GM18873 (cell line): ENCODE measurements around the gene HSH2D.

Experiments
- ATAC-seq: cut with Tn5 transposase; IDR thresholded peaks from one replicate; pipeline ENCODE4 v1.9.1; 2021; ENCODE audit warnings: mild to moderate bottlenecking, moderate library complexity, moderate number of reproducible peaks; ENCODE audit not compliant: unreplicated experiment, low FRiP score

HSH2D gene

DNA sequence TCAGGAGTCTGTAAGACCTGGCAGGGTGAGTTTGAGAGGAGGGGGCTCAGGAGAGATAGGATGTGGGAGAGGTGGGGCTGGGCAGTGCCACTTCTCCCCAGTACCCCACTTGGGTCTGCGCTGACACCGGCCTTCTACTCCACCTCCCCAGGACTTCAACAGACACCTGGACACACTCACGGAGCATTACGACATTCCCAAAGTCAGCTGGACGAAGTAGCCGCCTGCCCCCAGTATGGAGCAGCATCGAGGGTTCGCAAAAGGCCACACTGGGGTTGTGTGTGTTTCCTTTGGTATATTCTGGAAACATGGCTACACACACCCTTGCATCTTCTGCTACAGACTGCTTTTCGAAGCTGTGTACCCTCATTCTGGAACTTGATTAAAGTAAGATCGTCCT, 47.3 kb downstream of the HSH2D start:
- ATAC-seq, result no peak

GRCh38 chr19:16191216-16191908, 47.9 kb downstream of the HSH2D start:
- ATAC-seq, result no peak

DNA sequence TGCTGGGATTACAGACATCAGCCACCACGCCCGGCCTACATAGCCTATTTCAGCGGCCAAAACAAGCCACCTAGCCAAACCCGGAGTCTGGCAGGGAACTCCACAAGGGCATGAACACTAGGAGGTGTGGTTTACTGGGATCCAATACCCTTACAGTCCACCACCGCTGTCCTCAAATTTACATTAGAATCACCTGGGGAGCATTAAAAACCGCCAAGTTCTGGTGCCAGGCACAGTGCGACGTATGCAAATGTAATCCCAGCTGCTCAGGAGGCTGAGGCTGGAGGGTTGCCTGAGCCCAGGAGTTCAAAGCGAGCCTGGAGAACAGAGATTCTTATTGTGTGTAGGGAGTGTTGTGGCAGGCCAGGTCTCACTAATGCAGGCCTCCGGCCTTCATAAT, 50.0 kb downstream of the HSH2D start:
- no peak for ATAC-seq

- no peak for ATAC-seq
Measured at GRCh38 chr19:16197188-16197621, 53.7 kb downstream of the HSH2D start.

GRCh38 chr19:16197622-16198369, 54.3 kb downstream of the HSH2D start, which contains the start of gene AP1M1:
TSS of gene AP1M1 (plus strand) at chr19:16197911. CDS start at chr19:16198027, 116 bp downstream.
- peak; percentile 84 for ATAC-seq

- peak; percentile 1 for ATAC-seq
Measured at GRCh38 chr19:16198370-16198651, 54.8 kb downstream of the HSH2D start.

GRCh38 chr19:16199275-16199932, 55.9 kb downstream of the HSH2D start:
- ATAC-seq, result no peak

GRCh38 chr19:16200038-16201010, 56.8 kb downstream of the HSH2D start:
- ATAC-seq, result no peak

DNA sequence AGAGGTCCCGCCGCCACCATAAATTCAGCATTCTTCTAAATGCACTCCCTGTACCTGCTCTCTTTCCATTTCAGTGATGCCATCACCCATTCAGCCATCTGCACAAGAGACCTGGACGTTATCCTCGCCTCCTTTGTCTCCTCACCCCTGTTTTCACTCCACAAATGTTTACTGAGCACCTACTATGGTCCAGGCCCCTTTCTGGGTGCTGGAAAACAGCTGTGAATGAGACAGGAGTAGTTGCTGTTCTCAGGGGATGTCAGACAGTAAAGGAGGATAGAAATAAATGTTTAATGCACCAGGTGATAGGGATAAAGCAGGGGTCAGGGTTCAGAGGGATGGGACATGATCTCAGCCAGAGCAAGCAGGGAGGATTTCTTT, 57.5 kb downstream of the HSH2D start:
- ATAC-seq, result no peak

- ATAC-seq, result no peak
Measured at GRCh38 chr19:16202320-16203255, 59.1 kb downstream of the HSH2D start.

DNA sequence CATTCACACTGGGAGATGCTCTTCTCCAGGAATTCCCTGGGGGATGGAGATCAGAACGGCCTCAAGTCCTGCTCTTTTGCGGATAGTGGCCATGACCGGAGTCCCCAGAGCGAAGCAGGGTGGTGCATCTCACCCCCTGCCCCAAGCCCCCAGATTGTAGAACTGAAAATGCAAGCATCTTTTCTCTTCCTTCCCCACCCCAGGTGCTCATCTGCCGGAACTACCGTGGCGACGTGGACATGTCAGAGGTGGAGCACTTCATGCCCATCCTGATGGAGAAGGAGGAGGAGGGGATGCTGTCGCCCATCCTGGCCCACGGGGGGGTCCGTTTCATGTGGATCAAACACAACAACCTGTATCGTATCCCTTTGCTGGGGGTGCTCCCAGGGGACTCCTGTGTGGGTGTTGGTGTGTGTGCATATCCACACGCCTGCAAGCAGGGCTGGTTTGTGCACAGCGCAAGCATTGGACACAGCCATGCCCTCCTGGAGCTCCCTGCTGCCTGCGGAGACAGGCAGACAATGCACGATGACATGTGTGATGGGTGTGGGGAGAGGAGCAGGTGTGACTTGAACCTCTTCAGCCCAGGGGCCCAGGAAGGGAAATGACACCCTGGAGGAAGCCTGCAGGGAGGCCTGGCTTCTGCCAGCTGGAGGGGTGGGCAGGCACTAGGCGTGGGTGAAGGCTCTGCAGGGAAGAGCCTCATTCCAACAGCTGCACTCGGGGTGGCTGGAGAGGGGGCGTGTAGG, 59.9 kb downstream of the HSH2D start:
- no peak for ATAC-seq

GRCh38 chr19:16204005-16204294, 60.5 kb downstream of the HSH2D start:
- ATAC-seq, result no peak

GRCh38 chr19:16205205-16206045, 61.9 kb downstream of the HSH2D start:
- no peak for ATAC-seq

GRCh38 chr19:16206046-16206605, 62.6 kb downstream of the HSH2D start:
- no peak for ATAC-seq

DNA sequence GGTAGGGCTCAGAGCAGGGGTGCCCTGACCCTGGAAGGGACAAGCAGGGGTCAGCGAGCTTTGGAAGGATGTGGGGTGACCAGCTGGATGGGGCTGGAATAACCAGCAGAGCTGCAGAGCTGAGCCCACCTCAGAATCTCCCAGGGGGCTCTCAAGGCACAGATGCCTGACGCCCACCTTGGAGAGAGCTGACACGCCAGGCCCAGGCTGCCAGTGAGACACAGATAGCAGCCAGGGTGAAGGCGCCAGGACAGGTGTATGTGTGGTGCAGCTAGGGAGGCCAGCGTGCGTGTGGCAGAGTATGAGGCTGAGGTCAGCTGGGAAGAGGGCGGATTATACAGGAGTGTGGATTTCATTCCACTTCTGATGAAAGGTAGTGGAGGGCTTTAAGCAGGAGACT, 63.2 kb downstream of the HSH2D start:
- ATAC-seq, result no peak

DNA sequence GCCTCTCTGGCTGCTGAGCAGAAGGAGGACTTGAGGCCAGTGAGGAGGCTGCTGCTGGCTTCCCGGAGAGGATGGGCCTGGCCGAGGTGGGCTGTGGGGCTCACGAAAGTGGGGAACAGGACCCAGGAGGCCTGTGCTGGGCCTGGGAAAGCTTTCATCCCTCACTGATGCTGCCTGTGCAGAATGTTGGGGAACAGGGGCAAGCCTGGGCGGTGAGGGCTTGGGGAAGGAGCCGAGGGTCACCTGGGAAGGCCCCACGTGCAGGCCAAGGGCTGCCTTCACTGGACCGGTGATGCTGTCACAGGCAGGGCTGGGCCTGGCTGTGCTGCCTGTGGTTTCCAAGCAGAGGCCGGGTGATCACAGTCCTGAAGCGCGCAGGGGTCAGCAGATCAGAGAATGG, 63.6 kb downstream of the HSH2D start:
- no peak for ATAC-seq

- no peak for ATAC-seq
Measured at GRCh38 chr19:16207490-16208025, 64.1 kb downstream of the HSH2D start.
